HL-60 (cell line): ENCODE results near the gene PCP2.

ENCODE experiments used
- GABPA ChIP-seq: IDR thresholded peaks from 2 replicates; pipeline ENCODE4 v1.6.1; 2012; ENCODE audit warnings: low read depth
- POLR2AphosphoS5 ChIP-seq: IDR thresholded peaks from 2 replicates; pipeline ENCODE4 v1.6.1; 2012; ENCODE audit warnings: low read depth
- TF ChIP-seq, protein P1 (sequence below): IDR thresholded peaks from one replicate; pipeline ENCODE4 v1.5.1; 2011; ENCODE audit warnings: low read length, control low read depth, inconsistent platforms; ENCODE audit not compliant: insufficient read depth
- TF ChIP-seq, protein P2 (sequence below): IDR thresholded peaks from 2 replicates; pipeline ENCODE4 v1.6.1; 2012; ENCODE audit warnings: low read depth; ENCODE audit not compliant: insufficient replicate concordance

GRCh38 chr19:7635670-7636069 is 2.2 kb upstream of the PCP2 start:
- TF ChIP-seq, protein P1, sequence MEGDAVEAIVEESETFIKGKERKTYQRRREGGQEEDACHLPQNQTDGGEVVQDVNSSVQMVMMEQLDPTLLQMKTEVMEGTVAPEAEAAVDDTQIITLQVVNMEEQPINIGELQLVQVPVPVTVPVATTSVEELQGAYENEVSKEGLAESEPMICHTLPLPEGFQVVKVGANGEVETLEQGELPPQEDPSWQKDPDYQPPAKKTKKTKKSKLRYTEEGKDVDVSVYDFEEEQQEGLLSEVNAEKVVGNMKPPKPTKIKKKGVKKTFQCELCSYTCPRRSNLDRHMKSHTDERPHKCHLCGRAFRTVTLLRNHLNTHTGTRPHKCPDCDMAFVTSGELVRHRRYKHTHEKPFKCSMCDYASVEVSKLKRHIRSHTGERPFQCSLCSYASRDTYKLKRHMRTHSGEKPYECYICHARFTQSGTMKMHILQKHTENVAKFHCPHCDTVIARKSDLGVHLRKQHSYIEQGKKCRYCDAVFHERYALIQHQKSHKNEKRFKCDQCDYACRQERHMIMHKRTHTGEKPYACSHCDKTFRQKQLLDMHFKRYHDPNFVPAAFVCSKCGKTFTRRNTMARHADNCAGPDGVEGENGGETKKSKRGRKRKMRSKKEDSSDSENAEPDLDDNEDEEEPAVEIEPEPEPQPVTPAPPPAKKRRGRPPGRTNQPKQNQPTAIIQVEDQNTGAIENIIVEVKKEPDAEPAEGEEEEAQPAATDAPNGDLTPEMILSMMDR, result no peak
- no peak for TF ChIP-seq POLR2AphosphoS5
- no peak for TF ChIP-seq GABPA
- TF ChIP-seq, protein P2, sequence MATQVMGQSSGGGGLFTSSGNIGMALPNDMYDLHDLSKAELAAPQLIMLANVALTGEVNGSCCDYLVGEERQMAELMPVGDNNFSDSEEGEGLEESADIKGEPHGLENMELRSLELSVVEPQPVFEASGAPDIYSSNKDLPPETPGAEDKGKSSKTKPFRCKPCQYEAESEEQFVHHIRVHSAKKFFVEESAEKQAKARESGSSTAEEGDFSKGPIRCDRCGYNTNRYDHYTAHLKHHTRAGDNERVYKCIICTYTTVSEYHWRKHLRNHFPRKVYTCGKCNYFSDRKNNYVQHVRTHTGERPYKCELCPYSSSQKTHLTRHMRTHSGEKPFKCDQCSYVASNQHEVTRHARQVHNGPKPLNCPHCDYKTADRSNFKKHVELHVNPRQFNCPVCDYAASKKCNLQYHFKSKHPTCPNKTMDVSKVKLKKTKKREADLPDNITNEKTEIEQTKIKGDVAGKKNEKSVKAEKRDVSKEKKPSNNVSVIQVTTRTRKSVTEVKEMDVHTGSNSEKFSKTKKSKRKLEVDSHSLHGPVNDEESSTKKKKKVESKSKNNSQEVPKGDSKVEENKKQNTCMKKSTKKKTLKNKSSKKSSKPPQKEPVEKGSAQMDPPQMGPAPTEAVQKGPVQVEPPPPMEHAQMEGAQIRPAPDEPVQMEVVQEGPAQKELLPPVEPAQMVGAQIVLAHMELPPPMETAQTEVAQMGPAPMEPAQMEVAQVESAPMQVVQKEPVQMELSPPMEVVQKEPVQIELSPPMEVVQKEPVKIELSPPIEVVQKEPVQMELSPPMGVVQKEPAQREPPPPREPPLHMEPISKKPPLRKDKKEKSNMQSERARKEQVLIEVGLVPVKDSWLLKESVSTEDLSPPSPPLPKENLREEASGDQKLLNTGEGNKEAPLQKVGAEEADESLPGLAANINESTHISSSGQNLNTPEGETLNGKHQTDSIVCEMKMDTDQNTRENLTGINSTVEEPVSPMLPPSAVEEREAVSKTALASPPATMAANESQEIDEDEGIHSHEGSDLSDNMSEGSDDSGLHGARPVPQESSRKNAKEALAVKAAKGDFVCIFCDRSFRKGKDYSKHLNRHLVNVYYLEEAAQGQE, result no peak
